Stomach (tissue), 9 donors: ENCODE results near the gene MLLT6. TPM values are rescaled to one million over a fixed set of nuclear protein-coding genes. Genes with fewer than 3 reads are reported as not detected.

Experiments used
- DNase-seq, 2 donors: peaks; one replicate each; pipeline versions ENCODE4 v3.0.0 to v3.0.0-alpha.2; 2013 to 2019
- H3K27ac ChIP-seq, 5 donors: fragments of 200-600 bp in 4 of 5; sonication (generic) in 4 of 5; one replicate each; pipeline ENCODE4 v1.5.1; 2013 to 2019; ENCODE audit warnings: mild to moderate bottlenecking in 1 of 5, moderate library complexity in 1 of 5
- H3K27me3 ChIP-seq, 3 donors: fragments of 200-600 bp; sonication (generic); one replicate each; pipeline ENCODE4 v1.5.1; 2017 to 2019; ENCODE audit warnings: mixed run types in 1 of 3
- H3K36me3 ChIP-seq, 4 donors: fragments of 200-600 bp; sonication (generic); 1 replicate in 3 of 4; 2 replicates in 1 of 4; pipeline ENCODE4 v1.5.1; 2016 to 2019
- H3K4me1 ChIP-seq, 4 donors: fragments of 200-600 bp; sonication (generic); one replicate each; pipeline ENCODE4 v1.5.1; 2016 to 2019
- H3K4me3 ChIP-seq, 4 donors: fragments of 200-600 bp; sonication (generic) in 3 of 4; one replicate each; pipeline ENCODE4 v1.5.1; 2016 to 2019; ENCODE audit warnings: mild to moderate bottlenecking in 1 of 4
- H3K9me3 ChIP-seq, 4 donors: fragments of 200-600 bp; sonication (generic); one replicate each; pipeline ENCODE4 v1.5.1; 2016 to 2019
- EP300 ChIP-seq: sonication (generic); formaldehyde crosslinking; IDR thresholded peaks from one replicate; pipeline ENCODE4 v1.6.1; 2017; ENCODE audit warnings: antibody characterized with exemption
- POLR2A ChIP-seq, 4 donors: fragments of 450-650 bp; IDR thresholded peaks; one replicate each; pipeline ENCODE4 v1.6.1; 2016; ENCODE audit warnings: antibody characterized with exemption in 4 of 4, control low read depth in 2 of 4, mild to moderate bottlenecking in 1 of 4, moderate library complexity in 1 of 4
- POLR2AphosphoS5 ChIP-seq, 3 donors: sonication (generic); formaldehyde crosslinking; IDR thresholded peaks; one replicate each; pipeline ENCODE4 v1.6.1; 2016; ENCODE audit warnings: antibody characterized with exemption in 3 of 3
- WGBS, 5 donors: extraction: QIAGEN DNeasy Blood & Tissue Kit in 3 of 5; methylation state at CpG; one replicate each; pipeline versions ENCODE4 v1.1.5 to v1.1.7; 2013 to 2018; 5-methylcytosine and 5-hydroxymethylcytosine counted together
- intact Hi-C: fragments of 100-400 bp; cut with DNase I; formaldehyde crosslinking; loops from one replicate; pipeline ENCODE4 v1.15.1; 2023; ENCODE audit warnings: low total_unique reads
- polyA plus RNA-seq, 3 donors: library from polyadenylated mRNA; stranded (reverse); fragments of 200-250 nt; gene quantifications; one replicate each; pipeline ENCODE4 v1.2.3, GENCODE V29; 2013
- total RNA-seq, 5 donors: library from RNA; depleted of rRNA; stranded (reverse); fragments of >200 nt; gene quantifications; one replicate each; pipeline versions ENCODE4 v1.1.0 to v1.2.3, GENCODE V29; 2014 to 2016
- TF ChIP-seq, protein P1 (sequence below), 7 experiments: fragments of 450-650 bp in 4 of 7; fragments of 200-600 bp in 3 of 7; sonication (generic) in 3 of 7; IDR thresholded peaks; one replicate each; pipeline ENCODE4 v1.5.1; 2016 to 2019; ENCODE audit warnings: antibody characterized with exemption in 7 of 7, control low read depth in 2 of 7, mild to moderate bottlenecking in 1 of 7
- donor health status: healthy with polysubstance abuse.
- donor health status: Bipolar disorder and iron deficiency.
- donor health status: healthy.

Gene MLLT6
- total and polyA plus RNA-seq, 8 donors = 26.0 to 312 (median 55.7) TPM

DNA sequence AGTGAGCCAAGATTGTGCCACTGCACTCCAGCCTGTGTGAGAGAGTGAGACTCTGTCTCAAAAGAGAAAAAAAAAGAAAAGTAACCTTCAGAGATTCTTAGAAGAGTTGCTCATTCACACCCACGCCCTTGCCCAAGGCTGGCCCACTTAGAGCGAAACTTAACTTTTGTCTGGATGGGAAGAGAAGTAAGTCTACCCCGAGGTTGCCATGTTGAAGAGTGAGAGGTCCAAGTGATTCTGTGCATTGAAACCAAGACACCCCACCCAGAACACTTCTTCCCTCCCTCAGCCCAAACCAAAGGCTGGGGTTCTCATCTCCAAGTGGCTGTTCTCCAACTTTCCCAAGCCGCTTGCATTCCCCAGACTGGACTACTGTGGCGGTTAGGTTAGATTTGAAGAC, 22.7 kb downstream of the MLLT6 start:
- Histone ChIP-seq H3K9me3 (no peaks in the 10 kb centered on the region), H3K4me3 (no peak overlapping the region), H3K27me3 (no peaks in the 10 kb centered on the region), H3K27ac (peak overlapping the region in 4 of 5 donors; percentile 34 to 97 (median 40)), H3K4me1 (peaks cover 46 to 79% (median 63%) of the 10 kb centered on the region in 4 donors), H3K36me3 (peaks cover 18 to 32% (median 26%) of the 10 kb centered on the region in 4 donors)
- intact Hi-C loops = no loop called here
- DNase-seq = no peak
- TF ChIP-seq, protein P1, sequence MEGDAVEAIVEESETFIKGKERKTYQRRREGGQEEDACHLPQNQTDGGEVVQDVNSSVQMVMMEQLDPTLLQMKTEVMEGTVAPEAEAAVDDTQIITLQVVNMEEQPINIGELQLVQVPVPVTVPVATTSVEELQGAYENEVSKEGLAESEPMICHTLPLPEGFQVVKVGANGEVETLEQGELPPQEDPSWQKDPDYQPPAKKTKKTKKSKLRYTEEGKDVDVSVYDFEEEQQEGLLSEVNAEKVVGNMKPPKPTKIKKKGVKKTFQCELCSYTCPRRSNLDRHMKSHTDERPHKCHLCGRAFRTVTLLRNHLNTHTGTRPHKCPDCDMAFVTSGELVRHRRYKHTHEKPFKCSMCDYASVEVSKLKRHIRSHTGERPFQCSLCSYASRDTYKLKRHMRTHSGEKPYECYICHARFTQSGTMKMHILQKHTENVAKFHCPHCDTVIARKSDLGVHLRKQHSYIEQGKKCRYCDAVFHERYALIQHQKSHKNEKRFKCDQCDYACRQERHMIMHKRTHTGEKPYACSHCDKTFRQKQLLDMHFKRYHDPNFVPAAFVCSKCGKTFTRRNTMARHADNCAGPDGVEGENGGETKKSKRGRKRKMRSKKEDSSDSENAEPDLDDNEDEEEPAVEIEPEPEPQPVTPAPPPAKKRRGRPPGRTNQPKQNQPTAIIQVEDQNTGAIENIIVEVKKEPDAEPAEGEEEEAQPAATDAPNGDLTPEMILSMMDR (IDR thresholded peaks at IDR 0.05) = no peak
- TF ChIP-seq EP300 (no peak), POLR2AphosphoS5 (IDR thresholded peaks at IDR 0.05) (no peak), POLR2A (IDR thresholded peaks at IDR 0.05) (no peak)
- WGBS, 5 donors = 74 to 85% (median 81%) methylated on average over 5 of the region's 5 CpGs

DNA sequence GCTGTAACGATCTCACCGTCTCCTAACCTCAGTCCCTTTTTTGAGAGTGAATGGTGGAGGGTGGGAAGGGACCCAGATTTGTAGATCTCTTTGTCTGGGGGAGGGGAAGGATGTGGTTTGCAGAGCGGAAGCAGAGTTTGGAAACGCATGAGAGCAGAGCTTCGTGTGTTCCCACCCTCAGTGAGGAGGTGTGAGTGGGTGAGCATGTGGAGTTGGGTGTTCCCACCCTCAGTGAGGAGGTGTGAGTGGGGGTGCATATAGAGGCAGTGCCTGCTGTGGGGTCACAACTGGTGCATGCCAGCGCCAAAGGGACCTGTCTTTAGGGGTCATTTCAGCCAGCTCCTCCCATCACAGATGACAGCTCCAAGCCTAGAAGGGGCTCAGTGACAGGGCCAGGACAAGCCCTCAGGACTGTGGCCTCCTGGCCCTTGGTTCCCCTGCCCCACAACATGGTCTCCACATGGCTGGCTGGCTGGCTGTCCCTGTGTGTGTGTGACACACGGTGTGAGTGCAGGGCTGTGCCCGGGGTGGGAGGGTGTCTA, 23.3 kb downstream of the MLLT6 start:
- Histone ChIP-seq H3K27me3 (no peaks in the 10 kb centered on the region), H3K9me3 (no peaks in the 10 kb centered on the region), H3K4me3 (no peak overlapping the region), H3K36me3 (peaks cover 13 to 29% (median 26%) of the 10 kb centered on the region in 4 donors), H3K27ac (peak overlapping the region in 4 of 5 donors; percentile 34 to 97 (median 63)), H3K4me1 (peaks cover 52 to 85% (median 69%) of the 10 kb centered on the region in 4 donors)
- TF ChIP-seq EP300 (no peak), POLR2A (IDR thresholded peaks at IDR 0.05) (no peak), POLR2AphosphoS5 (IDR thresholded peaks at IDR 0.05) (no peak)
- TF ChIP-seq, protein P1 (IDR thresholded peaks at IDR 0.05) = no peak
- peak in 1 of 2 donors; percentile 70 for DNase-seq
- intact Hi-C loops = no loop called here
- 65 to 71% (median 68%) methylated on average over 7 to 8 of the region's 8 CpGs for WGBS, 5 donors

DNA sequence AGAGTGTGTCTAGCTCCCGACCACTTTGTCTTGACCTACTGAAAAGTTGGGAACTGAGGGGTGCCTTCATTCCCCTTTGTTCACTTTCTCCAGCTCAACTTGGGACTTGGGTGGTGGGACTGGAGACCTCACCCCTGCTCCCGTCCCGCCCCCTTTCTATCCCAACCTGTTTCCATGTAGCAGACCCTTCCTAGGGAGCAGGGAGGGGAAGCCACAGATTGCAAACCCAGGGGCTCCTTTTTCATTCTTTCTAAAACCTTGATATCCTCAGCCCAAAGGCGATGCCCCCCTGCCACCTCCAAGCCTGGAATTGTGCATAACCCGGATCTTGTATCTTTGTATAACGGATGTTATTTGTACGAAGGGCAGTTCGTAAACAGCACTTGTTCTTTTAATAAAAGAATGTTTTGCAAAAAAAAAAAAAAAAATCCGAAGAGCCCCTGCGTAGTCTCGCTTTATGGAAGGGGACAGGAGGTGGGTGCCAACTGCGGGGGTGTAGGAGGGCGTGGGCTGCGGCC, 24.4 kb downstream of the MLLT6 start:
- H3K27me3 ChIP-seq = no peaks in the 10 kb centered on the region
- H3K36me3 ChIP-seq = peaks cover 13 to 34% (median 29%) of the 10 kb centered on the region in 4 donors
- peak overlapping the region; percentile 83 to 85 (median 84) for H3K4me3 ChIP-seq
- H3K27ac ChIP-seq = peak overlapping the region; percentile 78 to 97 (median 90)
- DNase-seq = no peak
- WGBS, 5 donors = 22 to 25% (median 23%) methylated on average over 14 of the region's 14 CpGs
- H3K4me1 ChIP-seq = peaks cover 54 to 89% (median 73%) of the 10 kb centered on the region in 4 donors
- no peak for TF ChIP-seq POLR2AphosphoS5 (IDR thresholded peaks at IDR 0.05)
- TF ChIP-seq, protein P1 (IDR thresholded peaks at IDR 0.05) = no peak
- no peak for TF ChIP-seq POLR2A (IDR thresholded peaks at IDR 0.05)
- no peak for TF ChIP-seq EP300
- H3K9me3 ChIP-seq = no peaks in the 10 kb centered on the region
- intact Hi-C loops = no loop called here

DNA sequence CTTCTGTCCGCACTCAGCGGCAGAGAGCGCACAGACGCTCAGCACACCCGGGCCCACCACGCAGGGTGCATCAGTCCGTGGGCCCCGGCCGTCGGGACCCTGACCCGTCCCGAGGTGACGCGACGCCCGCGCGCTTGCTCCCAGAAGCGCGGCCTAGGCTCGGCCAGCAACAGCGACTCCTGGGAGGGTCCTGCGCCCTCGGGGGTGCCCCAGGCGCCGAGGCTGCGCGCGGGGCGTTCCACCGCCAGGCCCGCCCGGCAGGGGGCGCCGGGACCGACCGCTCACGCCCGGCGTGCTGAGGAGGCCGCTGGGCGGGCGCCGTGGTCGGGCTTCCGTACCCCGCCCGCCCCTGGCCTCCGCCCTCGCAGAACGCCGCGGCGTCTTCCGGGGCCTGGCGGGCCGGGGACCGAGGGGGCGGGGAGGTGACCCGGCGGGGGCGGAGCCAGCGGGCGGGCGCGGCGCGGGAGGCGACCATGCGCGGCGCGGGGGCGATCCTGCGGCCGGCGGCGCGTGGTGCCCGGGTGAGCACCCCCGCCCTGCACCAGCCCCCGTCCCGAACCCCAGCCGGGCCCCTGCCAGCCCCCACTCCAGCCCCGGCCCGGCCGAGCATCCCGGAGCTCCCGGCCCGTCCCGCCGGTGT, 24.9 kb downstream of the MLLT6 start, which contains the start of gene CISD3:
Gene CISD3, plus strand, starts transcription at position 456 of the 640 bp plus-strand sequence. Its CDS starts 18 bp downstream, at position 474.
- WGBS, 5 donors = 0 to 1% (median 0%) methylated on average over 49 to 89 of the region's 92 CpGs
- Histone ChIP-seq H3K27me3 (no peaks in the 10 kb centered on the region), H3K36me3 (peaks cover 9 to 28% (median 25%) of the 10 kb centered on the region in 4 donors), H3K4me1 (peaks cover 48 to 89% (median 72%) of the 10 kb centered on the region in 4 donors), H3K9me3 (no peaks in the 10 kb centered on the region), H3K27ac (peak within 1 kb of the TSS; percentile 90 to 97 (median 92)), H3K4me3 (peak within 1 kb of the TSS; percentile 83 to 85 (median 84))
- TF ChIP-seq, protein P1 (IDR thresholded peaks at IDR 0.05) = peak in 5 of 7 experiments; percentile 25 to 93 (median 73)
- no peak for TF ChIP-seq EP300
- TF ChIP-seq POLR2A (IDR thresholded peaks at IDR 0.05) = no peak
- peak in 2 of 3 donors; percentile 27 to 41 for TF ChIP-seq POLR2AphosphoS5 (IDR thresholded peaks at IDR 0.05)
- intact Hi-C loops = no loop called here
- peak; percentile 91 to 96 for DNase-seq
